ENCODE data around the gene PPP3R1.
A peak's percentile ranks its signal among the peaks of the same experiment; 100 is the strongest.

The PPP3R1 gene

DNA sequence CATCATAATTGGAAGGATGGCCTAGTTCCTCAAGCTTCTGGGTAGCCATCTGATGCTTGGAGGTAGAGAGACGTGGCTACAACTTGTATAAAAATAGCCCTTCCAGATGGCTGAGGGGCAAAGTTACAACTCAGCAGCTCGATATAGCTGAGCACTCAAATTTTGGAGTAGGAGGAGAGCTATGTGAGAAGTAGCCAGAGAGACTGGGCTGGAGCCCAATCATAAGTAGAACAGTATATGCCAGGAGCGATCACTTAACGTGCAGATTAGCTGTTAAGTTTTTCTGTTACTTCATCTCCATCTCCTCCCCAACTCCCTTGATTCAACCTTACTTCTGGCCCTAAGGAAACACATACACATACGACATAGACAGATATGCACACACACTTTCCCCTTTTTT is 38.6 kb upstream of the PPP3R1 start:
- H3K4me1 ChIP-seq (ENCODE audit: control insufficient read depth in 1 of 2, insufficient read depth in 2 of 2, low read length in 2 of 2): peaks cover 3% of the 10 kb centered on the region in 2 experiments
- H2AFZ ChIP-seq (ENCODE audit: insufficient read depth, low read length, poor library complexity): no peak overlapping the region
- no peak overlapping the region for H2BK120ac ChIP-seq (ENCODE audit: insufficient read depth, low read length, poor library complexity)
- H3K79me1 ChIP-seq (ENCODE audit: low read length): no peaks in the 10 kb centered on the region
- no peak for DNase-seq
- H3K4me3 ChIP-seq (ENCODE audit: low read depth, low read length): no peak overlapping the region
- H4K8ac ChIP-seq (ENCODE audit: low read depth, low read length): no peak overlapping the region
- H3K27ac ChIP-seq (ENCODE audit: low read depth, low read length): no peak overlapping the region
- no peak overlapping the region for H2AK5ac ChIP-seq (ENCODE audit: low read length)
- H3K14ac ChIP-seq (ENCODE audit: low read length): no peak overlapping the region
- H3K79me2 ChIP-seq (ENCODE audit: control insufficient read depth, insufficient read depth, low read length, poor library complexity): no peaks in the 10 kb centered on the region
- H3K9ac ChIP-seq (ENCODE audit: low read length): no peak overlapping the region
- H3K36me3 ChIP-seq (ENCODE audit: control insufficient read depth in 1 of 2, insufficient read depth in 2 of 2, low read length in 2 of 2): no peaks in the 10 kb centered on the region
- no peak overlapping the region for H3K23ac ChIP-seq (ENCODE audit: low read length)
- H3K4me2 ChIP-seq (ENCODE audit: low read length): no peak overlapping the region
- no peak overlapping the region for H4K12ac ChIP-seq (ENCODE audit: low read depth, low read length)
- no CpG with 5 or more reads among the region's 5 CpGs for WGBS (ENCODE audit: extremely low coverage, insufficient coverage, insufficient read length)
- no peaks in the 10 kb centered on the region for H3K27me3 ChIP-seq (ENCODE audit: insufficient read depth, low read length)
- no peaks in the 10 kb centered on the region for H3K9me3 ChIP-seq (ENCODE audit: insufficient read depth, low read depth, low read length)
- no peak overlapping the region for H4K91ac ChIP-seq (ENCODE audit: low read depth, low read length)
- no peak overlapping the region for H2BK5ac ChIP-seq (ENCODE audit: low read depth, low read length, poor library complexity)
- H3K18ac ChIP-seq (ENCODE audit: low read length): no peak overlapping the region
- H2BK12ac ChIP-seq (ENCODE audit: low read length): no peak overlapping the region
- H3K4ac ChIP-seq (ENCODE audit: low read depth, low read length): no peak overlapping the region

DNA sequence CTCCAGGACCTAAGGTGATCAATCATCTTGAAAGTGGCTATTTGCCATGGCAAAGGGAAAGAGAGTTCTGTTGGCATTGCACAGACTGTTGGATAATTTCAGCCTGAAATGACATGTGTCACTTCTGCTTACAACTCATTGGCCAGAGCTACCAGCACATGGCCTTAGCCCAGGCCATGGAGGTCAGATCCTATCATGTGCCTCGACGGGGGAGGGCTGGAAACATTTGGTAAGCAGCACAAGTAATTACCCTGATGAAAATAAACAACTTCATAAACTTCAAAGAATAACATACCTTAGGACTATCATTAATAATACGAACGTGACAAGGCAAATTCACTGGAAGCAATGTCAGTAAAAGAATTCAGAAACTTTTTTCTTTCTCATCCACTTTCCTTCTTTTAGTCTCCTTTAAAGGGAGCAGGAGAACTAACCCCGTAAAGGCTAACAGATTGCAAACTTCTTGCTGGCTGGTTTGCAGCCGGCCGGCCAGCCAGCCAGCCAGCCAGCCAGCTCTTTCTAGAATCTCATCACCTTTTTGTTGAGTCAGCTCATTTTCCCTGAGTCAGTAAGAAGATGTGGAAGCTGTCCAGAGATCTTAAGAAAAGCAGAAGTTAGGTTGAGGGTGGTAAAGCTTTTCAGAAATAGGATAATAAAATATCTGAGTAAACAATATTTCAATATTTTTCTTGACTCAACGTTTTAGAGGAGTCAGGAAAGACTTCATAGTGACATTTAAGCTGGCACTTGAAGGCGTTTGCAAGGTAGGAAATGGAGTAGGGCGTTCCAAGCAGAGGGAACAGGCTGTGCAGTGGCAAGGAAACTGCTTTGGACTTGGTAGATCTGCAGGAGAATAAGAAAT is 35.5 kb upstream of the PPP3R1 start:
- H3K79me1 ChIP-seq (ENCODE audit: low read length): no peaks in the 10 kb centered on the region
- H2AK5ac ChIP-seq (ENCODE audit: low read length): no peak overlapping the region
- no peaks in the 10 kb centered on the region for H3K36me3 ChIP-seq (ENCODE audit: control insufficient read depth in 1 of 2, insufficient read depth in 2 of 2, low read length in 2 of 2)
- no peak overlapping the region for H3K4me2 ChIP-seq (ENCODE audit: low read length)
- H4K91ac ChIP-seq (ENCODE audit: low read depth, low read length): no peak overlapping the region
- H3K4ac ChIP-seq (ENCODE audit: low read depth, low read length): no peak overlapping the region
- H3K27ac ChIP-seq (ENCODE audit: low read depth, low read length): no peak overlapping the region
- DNase-seq: peak in 1 of 2 donors; percentile 50
- no peak overlapping the region for H2BK12ac ChIP-seq (ENCODE audit: low read length)
- WGBS (ENCODE audit: extremely low coverage, insufficient coverage, insufficient read length): no CpG with 5 or more reads among the region's 10 CpGs
- no peaks in the 10 kb centered on the region for H3K9me3 ChIP-seq (ENCODE audit: insufficient read depth, low read depth, low read length)
- H4K12ac ChIP-seq (ENCODE audit: low read depth, low read length): no peak overlapping the region
- peak overlapping the region; percentile 21 for H2BK5ac ChIP-seq (ENCODE audit: low read depth, low read length, poor library complexity)
- no peak overlapping the region for H3K18ac ChIP-seq (ENCODE audit: low read length)
- H3K79me2 ChIP-seq (ENCODE audit: control insufficient read depth, insufficient read depth, low read length, poor library complexity): no peaks in the 10 kb centered on the region
- no peak overlapping the region for H2AFZ ChIP-seq (ENCODE audit: insufficient read depth, low read length, poor library complexity)
- no peaks in the 10 kb centered on the region for H3K27me3 ChIP-seq (ENCODE audit: insufficient read depth, low read length)
- no peak overlapping the region for H3K14ac ChIP-seq (ENCODE audit: low read length)
- H3K4me3 ChIP-seq (ENCODE audit: low read depth, low read length): no peak overlapping the region
- H4K8ac ChIP-seq (ENCODE audit: low read depth, low read length): no peak overlapping the region
- H3K23ac ChIP-seq (ENCODE audit: low read length): no peak overlapping the region
- no peak overlapping the region for H2BK120ac ChIP-seq (ENCODE audit: insufficient read depth, low read length, poor library complexity)
- no peak overlapping the region for H3K9ac ChIP-seq (ENCODE audit: low read length)
- peaks cover 3% of the 10 kb centered on the region in 2 experiments for H3K4me1 ChIP-seq (ENCODE audit: control insufficient read depth in 1 of 2, insufficient read depth in 2 of 2, low read length in 2 of 2)

GRCh38 chr2:68284896-68285295 is 32.6 kb upstream of the PPP3R1 start:
- H3K27me3 ChIP-seq (ENCODE audit: insufficient read depth, low read length): no peaks in the 10 kb centered on the region
- no peak overlapping the region for H3K4ac ChIP-seq (ENCODE audit: low read depth, low read length)
- H3K27ac ChIP-seq (ENCODE audit: low read depth, low read length): no peak overlapping the region
- H3K18ac ChIP-seq (ENCODE audit: low read length): no peak overlapping the region
- peaks cover 3% of the 10 kb centered on the region in 2 experiments for H3K4me1 ChIP-seq (ENCODE audit: control insufficient read depth in 1 of 2, insufficient read depth in 2 of 2, low read length in 2 of 2)
- no peak overlapping the region for H2BK5ac ChIP-seq (ENCODE audit: low read depth, low read length, poor library complexity)
- DNase-seq: no peak
- H4K8ac ChIP-seq (ENCODE audit: low read depth, low read length): no peak overlapping the region
- H4K91ac ChIP-seq (ENCODE audit: low read depth, low read length): no peak overlapping the region
- H2AK5ac ChIP-seq (ENCODE audit: low read length): no peak overlapping the region
- H3K79me2 ChIP-seq (ENCODE audit: control insufficient read depth, insufficient read depth, low read length, poor library complexity): no peaks in the 10 kb centered on the region
- no peak overlapping the region for H4K12ac ChIP-seq (ENCODE audit: low read depth, low read length)
- H2BK12ac ChIP-seq (ENCODE audit: low read length): no peak overlapping the region
- no peaks in the 10 kb centered on the region for H3K9me3 ChIP-seq (ENCODE audit: insufficient read depth, low read depth, low read length)
- WGBS (ENCODE audit: extremely low coverage, insufficient coverage, insufficient read length): no CpG with 5 or more reads among the region's 3 CpGs
- no peaks in the 10 kb centered on the region for H3K36me3 ChIP-seq (ENCODE audit: control insufficient read depth in 1 of 2, insufficient read depth in 2 of 2, low read length in 2 of 2)
- no peak overlapping the region for H3K4me2 ChIP-seq (ENCODE audit: low read length)
- no peak overlapping the region for H3K23ac ChIP-seq (ENCODE audit: low read length)
- no peak overlapping the region for H3K4me3 ChIP-seq (ENCODE audit: low read depth, low read length)
- H3K9ac ChIP-seq (ENCODE audit: low read length): no peak overlapping the region
- H3K79me1 ChIP-seq (ENCODE audit: low read length): no peaks in the 10 kb centered on the region
- H3K14ac ChIP-seq (ENCODE audit: low read length): no peak overlapping the region
- no peak overlapping the region for H2BK120ac ChIP-seq (ENCODE audit: insufficient read depth, low read length, poor library complexity)
- no peak overlapping the region for H2AFZ ChIP-seq (ENCODE audit: insufficient read depth, low read length, poor library complexity)

DNA sequence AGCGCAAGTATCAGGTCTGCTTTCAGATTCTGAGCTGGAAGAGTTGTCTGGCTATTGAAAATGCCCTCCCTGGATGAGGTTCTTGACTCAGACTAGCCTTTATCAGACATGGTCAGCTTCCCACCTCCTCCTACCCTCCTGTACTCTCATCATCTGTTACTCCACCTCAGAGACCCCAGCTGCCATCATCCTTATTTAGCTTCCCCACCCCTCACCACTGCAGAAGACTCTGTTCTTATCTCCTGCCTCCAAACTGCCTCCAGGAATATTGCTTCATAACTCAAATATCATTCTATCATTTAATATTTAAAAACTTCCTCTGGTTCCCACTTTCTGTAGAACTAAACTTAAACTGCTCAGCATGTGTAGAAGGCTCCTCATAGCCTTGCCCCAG is 31.1 kb upstream of the PPP3R1 start:
- H3K4me2 ChIP-seq (ENCODE audit: low read length): no peak overlapping the region
- H3K4me3 ChIP-seq (ENCODE audit: low read depth, low read length): no peak overlapping the region
- WGBS (ENCODE audit: extremely low coverage, insufficient coverage, insufficient read length): no CpG with 5 or more reads among the region's 1 CpG

More for the DNA sequence above, 31.1 kb upstream of the PPP3R1 start:
- Histone ChIP-seq H4K12ac (ENCODE audit: low read depth, low read length) (no peak overlapping the region), H3K27ac (ENCODE audit: low read depth, low read length) (no peak overlapping the region), H2AFZ (ENCODE audit: insufficient read depth, low read length, poor library complexity) (no peak overlapping the region), H3K27me3 (ENCODE audit: insufficient read depth, low read length) (no peaks in the 10 kb centered on the region), H4K8ac (ENCODE audit: low read depth, low read length) (no peak overlapping the region), H3K14ac (ENCODE audit: low read length) (no peak overlapping the region), H3K9ac (ENCODE audit: low read length) (no peak overlapping the region), H4K91ac (ENCODE audit: low read depth, low read length) (no peak overlapping the region), H3K9me3 (ENCODE audit: insufficient read depth, low read depth, low read length) (no peaks in the 10 kb centered on the region), H3K36me3 (ENCODE audit: control insufficient read depth in 1 of 2, insufficient read depth in 2 of 2, low read length in 2 of 2) (no peaks in the 10 kb centered on the region), H3K4ac (ENCODE audit: low read depth, low read length) (no peak overlapping the region), H2BK120ac (ENCODE audit: insufficient read depth, low read length, poor library complexity) (no peak overlapping the region), H2BK12ac (ENCODE audit: low read length) (no peak overlapping the region), H3K23ac (ENCODE audit: low read length) (no peak overlapping the region), H3K79me2 (ENCODE audit: control insufficient read depth, insufficient read depth, low read length, poor library complexity) (no peaks in the 10 kb centered on the region), H3K79me1 (ENCODE audit: low read length) (no peaks in the 10 kb centered on the region), H3K18ac (ENCODE audit: low read length) (no peak overlapping the region), H2AK5ac (ENCODE audit: low read length) (no peak overlapping the region), H2BK5ac (ENCODE audit: low read depth, low read length, poor library complexity) (no peak overlapping the region), H3K4me1 (ENCODE audit: control insufficient read depth in 1 of 2, insufficient read depth in 2 of 2, low read length in 2 of 2) (peaks cover 3% of the 10 kb centered on the region in 2 experiments)
- no peak for DNase-seq

Measured in trophoblast cell (in vitro differentiated cells and primary cell).